Rectal smooth muscle tissue (tissue), 1 donor: Measurements from ENCODE around the gene KCNB1.

Source experiments
- H3K27ac ChIP-seq: one replicate; pipeline ENCODE4 v1.7.0; 2013; ENCODE audit warnings: low read depth, low read length, inconsistent platforms
- H3K27me3 ChIP-seq: one replicate; pipeline ENCODE4 v1.7.0; 2013; ENCODE audit warnings: low read length; ENCODE audit not compliant: control insufficient read depth, insufficient read depth
- H3K36me3 ChIP-seq: one replicate; pipeline ENCODE4 v1.7.0; 2013; ENCODE audit warnings: low read length; ENCODE audit not compliant: control insufficient read depth, insufficient read depth
- H3K4me1 ChIP-seq: one replicate; pipeline ENCODE4 v1.7.0; 2013; ENCODE audit warnings: low read length; ENCODE audit not compliant: control insufficient read depth, insufficient read depth
- H3K4me3 ChIP-seq: one replicate; pipeline ENCODE4 v1.7.0; 2013; ENCODE audit warnings: low read length
- H3K9ac ChIP-seq: one replicate; pipeline ENCODE4 v1.7.0; 2013; ENCODE audit warnings: low read length

KCNB1 gene

DNA sequence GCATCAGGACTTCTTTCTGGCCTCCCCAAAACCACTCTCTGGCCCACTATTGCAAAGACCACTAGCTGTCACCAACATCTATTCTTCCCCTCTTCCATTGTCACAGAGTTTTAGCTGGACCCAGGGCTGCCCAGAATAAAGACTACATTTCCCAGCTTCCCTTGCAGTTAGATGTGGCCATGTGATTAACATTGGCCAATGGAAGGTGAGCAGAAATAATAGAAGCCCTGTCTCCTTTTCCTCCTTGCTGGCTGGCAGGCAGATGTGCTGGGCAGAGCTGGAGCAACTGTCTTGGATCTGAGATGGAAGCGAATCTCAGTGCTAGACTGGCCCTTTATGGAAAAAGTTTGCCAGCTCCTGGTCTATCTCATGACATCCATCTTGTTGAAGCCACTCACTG, 97.0 kb downstream of the KCNB1 start:
- Histone ChIP-seq H3K27ac (peak overlapping the region; percentile 35), H3K4me1 (peaks cover 39% of the 10 kb centered on the region), H3K27me3 (no peaks in the 10 kb centered on the region), H3K9ac (no peak overlapping the region), H3K36me3 (no peaks in the 10 kb centered on the region), H3K4me3 (no peak overlapping the region)

DNA sequence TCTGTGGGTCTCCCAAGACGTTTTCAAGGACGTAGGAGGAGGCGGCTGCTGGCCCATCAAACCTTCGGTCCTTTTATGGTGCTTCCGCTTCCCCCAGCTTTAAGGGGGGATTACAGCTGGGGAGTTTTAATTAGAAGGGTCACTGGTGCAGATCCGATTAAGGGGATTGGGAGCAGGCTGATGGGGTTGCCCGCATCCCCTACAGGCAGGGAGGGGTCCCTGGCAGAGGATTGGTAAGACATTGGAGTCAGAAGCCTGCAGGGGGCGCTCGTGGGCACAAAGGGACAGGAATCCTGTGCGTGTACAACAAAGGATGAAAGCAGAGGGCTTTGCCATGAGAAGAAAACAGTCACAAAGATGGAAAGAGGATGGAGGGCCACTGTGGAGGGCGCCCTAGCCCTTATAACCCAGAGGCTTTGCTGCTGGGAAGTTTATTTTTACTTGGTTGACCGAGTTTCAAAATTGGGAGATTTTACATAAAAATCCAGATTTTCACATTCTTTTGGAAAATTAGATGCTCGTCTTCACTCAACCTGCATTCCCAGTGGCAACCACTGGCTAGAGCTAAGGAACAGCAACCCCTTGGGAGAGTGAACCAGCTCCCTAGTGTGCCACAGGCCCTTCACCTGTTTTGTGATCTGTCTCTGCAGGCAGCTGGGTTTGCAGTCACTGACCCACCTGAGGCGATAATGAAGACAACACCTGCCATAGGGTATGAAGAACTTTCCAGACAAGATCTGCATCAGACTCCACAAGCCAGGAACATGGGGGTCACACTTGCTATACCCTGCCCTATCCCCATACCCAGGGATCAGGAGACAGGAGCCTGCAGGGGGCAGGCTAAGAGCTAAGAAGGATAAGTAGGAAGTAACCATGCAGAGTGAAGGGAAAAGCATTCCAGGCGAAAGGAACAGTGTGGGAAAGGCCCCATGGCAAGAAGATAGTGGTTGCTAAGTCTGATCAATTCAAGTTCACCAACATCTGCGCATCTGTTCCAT, 97.7 kb downstream of the KCNB1 start:
- H3K4me3 ChIP-seq: no peak overlapping the region
- H3K36me3 ChIP-seq: no peaks in the 10 kb centered on the region
- peak overlapping the region; percentile 48 for H3K27ac ChIP-seq
- no peak overlapping the region for H3K9ac ChIP-seq
- H3K4me1 ChIP-seq: peaks cover 39% of the 10 kb centered on the region
- H3K27me3 ChIP-seq: no peaks in the 10 kb centered on the region

GRCh38 chr20:49381558-49382493, 100.6 kb downstream of the KCNB1 start:
- Histone ChIP-seq H3K27me3 (no peaks in the 10 kb centered on the region), H3K9ac (no peak overlapping the region), H3K4me3 (no peak overlapping the region), H3K27ac (peak overlapping the region; percentile 70), H3K36me3 (no peaks in the 10 kb centered on the region), H3K4me1 (peaks cover 13% of the 10 kb centered on the region)

- no peak overlapping the region for H3K4me3 ChIP-seq
- peak overlapping the region; percentile 52 for H3K27ac ChIP-seq
- peaks cover 11% of the 10 kb centered on the region for H3K4me1 ChIP-seq
- no peak overlapping the region for H3K9ac ChIP-seq
- no peaks in the 10 kb centered on the region for H3K27me3 ChIP-seq
- no peaks in the 10 kb centered on the region for H3K36me3 ChIP-seq
These were observed 102.1 kb downstream of the KCNB1 start for GRCh38 chr20:49380337-49380780.

- H3K4me3 ChIP-seq: no peak overlapping the region
- H3K27ac ChIP-seq: no peak overlapping the region
- H3K4me1 ChIP-seq: peaks cover 11% of the 10 kb centered on the region
- H3K9ac ChIP-seq: no peak overlapping the region
- no peaks in the 10 kb centered on the region for H3K36me3 ChIP-seq
- H3K27me3 ChIP-seq: no peaks in the 10 kb centered on the region
These were observed 103.1 kb downstream of the KCNB1 start for GRCh38 chr20:49379338-49379737.

GRCh38 chr20:49377326-49377725, 105.1 kb downstream of the KCNB1 start:
- H3K27me3 ChIP-seq: no peaks in the 10 kb centered on the region
- peaks cover 10% of the 10 kb centered on the region for H3K4me1 ChIP-seq
- no peak overlapping the region for H3K4me3 ChIP-seq
- no peak overlapping the region for H3K9ac ChIP-seq
- H3K36me3 ChIP-seq: no peaks in the 10 kb centered on the region
- no peak overlapping the region for H3K27ac ChIP-seq

- no peak overlapping the region for H3K4me3 ChIP-seq
- no peak overlapping the region for H3K9ac ChIP-seq
- no peaks in the 10 kb centered on the region for H3K27me3 ChIP-seq
- no peaks in the 10 kb centered on the region for H3K4me1 ChIP-seq
- H3K27ac ChIP-seq: no peak overlapping the region
- no peaks in the 10 kb centered on the region for H3K36me3 ChIP-seq
These were observed 107.3 kb downstream of the KCNB1 start for GRCh38 chr20:49375170-49375569.

- H3K27ac ChIP-seq: no peak overlapping the region
- no peaks in the 10 kb centered on the region for H3K36me3 ChIP-seq
- no peak overlapping the region for H3K4me3 ChIP-seq
- no peak overlapping the region for H3K9ac ChIP-seq
- H3K4me1 ChIP-seq: peaks cover 4% of the 10 kb centered on the region
- no peaks in the 10 kb centered on the region for H3K27me3 ChIP-seq
These were observed 110.3 kb downstream of the KCNB1 start for GRCh38 chr20:49372095-49372734.

DNA sequence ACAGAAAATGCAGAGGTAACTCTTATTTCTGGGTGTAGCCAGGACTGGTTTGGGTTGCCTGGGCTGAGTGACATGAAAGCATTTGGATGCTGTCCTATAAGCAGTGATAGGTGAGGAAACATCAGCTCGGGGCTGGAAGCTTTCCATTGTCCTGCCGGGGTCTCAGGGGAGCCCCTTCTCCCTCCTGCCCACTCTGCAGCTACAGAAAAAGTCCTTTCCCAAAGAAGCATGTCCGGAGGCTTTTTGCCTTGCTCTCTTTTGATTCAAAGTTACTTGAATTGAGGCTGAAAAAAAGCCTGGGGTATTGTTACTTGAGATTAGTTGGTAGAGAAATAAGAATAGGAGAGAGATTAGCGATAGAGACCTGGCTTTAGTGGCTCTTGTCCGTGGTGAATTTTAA, 113.9 kb downstream of the KCNB1 start:
- Histone ChIP-seq H3K4me1 (peaks cover 4% of the 10 kb centered on the region), H3K9ac (no peak overlapping the region), H3K27ac (peak overlapping the region; percentile 21), H3K27me3 (peaks cover 3% of the 10 kb centered on the region), H3K4me3 (no peak overlapping the region), H3K36me3 (no peaks in the 10 kb centered on the region)

- Histone ChIP-seq H3K27me3 (peaks cover 3% of the 10 kb centered on the region), H3K27ac (no peak overlapping the region), H3K36me3 (no peaks in the 10 kb centered on the region)
These were observed 115.4 kb downstream of the KCNB1 start for GRCh38 chr20:49367113-49367512.

GRCh38 chr20:49366687-49367086, 115.8 kb downstream of the KCNB1 start:
- Histone ChIP-seq H3K27ac (no peak overlapping the region), H3K4me1 (peaks cover 4% of the 10 kb centered on the region)

More at GRCh38 chr20:49367113-49367512, 115.4 kb downstream of the KCNB1 start:
- H3K9ac ChIP-seq: no peak overlapping the region
- H3K4me3 ChIP-seq: no peak overlapping the region
- peaks cover 4% of the 10 kb centered on the region for H3K4me1 ChIP-seq

More at GRCh38 chr20:49366687-49367086, 115.8 kb downstream of the KCNB1 start:
- Histone ChIP-seq H3K27me3 (peaks cover 3% of the 10 kb centered on the region), H3K4me3 (no peak overlapping the region), H3K36me3 (no peaks in the 10 kb centered on the region), H3K9ac (no peak overlapping the region)
